Motor neuron (in vitro differentiated cells): ENCODE measurements around the gene ZNHIT1. TPM values are rescaled to one million over a fixed set of nuclear protein-coding genes. Genes with fewer than 3 reads are reported as not detected.

ENCODE experiments used
- ATAC-seq, 8 experiments: fragments of 200-7000 bp; cut with Tn5 transposase; replicated peaks in 6 of 8; 2 replicates each; pipeline ENCODE4 v1.8.0; 2021; ENCODE audit warnings: mild to moderate bottlenecking in 8 of 8, moderate library complexity in 8 of 8
- H3K27ac ChIP-seq, 2 donors: fragments of 250-450 bp; sonication (Bioruptor Pico); 2 replicates each; pipeline ENCODE4 v1.9.0; 2021; ENCODE audit warnings: antibody characterized with exemption in 2 of 2, mild to moderate bottlenecking in 2 of 2, moderate library complexity in 1 of 2
- H3K4me1 ChIP-seq, 2 donors: fragments of 250-450 bp; sonication (Bioruptor Pico); replicated peaks in 1 of 2; 2 replicates each; pipeline ENCODE4 v1.6.1; 2021; ENCODE audit warnings: antibody characterized with exemption in 2 of 2, mild to moderate bottlenecking in 2 of 2, moderate library complexity in 1 of 2
- H3K4me3 ChIP-seq, 5 donors: fragments of 250-450 bp; sonication (Bioruptor Pico); 2 replicates each; pipeline ENCODE4 v1.9.0; 2021; ENCODE audit warnings: antibody characterized with exemption in 5 of 5, mild to moderate bottlenecking in 5 of 5, moderate library complexity in 4 of 5
- WGBS, 10 experiments: fragments of 450-650 bp; shearing (Covaris generic); methylation state at CpG; one replicate each; pipeline ENCODE4 v1.0.0; 2022; 5-methylcytosine and 5-hydroxymethylcytosine counted together
- in situ Hi-C, 9 experiments: fragments of 400-800 bp; cut with MboI; loops; one replicate each; pipeline ENCODE4 v1.15.0; 2021; ENCODE audit warnings: low sequenced_read_pairs in 9 of 9, low pct_unique_long_range_greater_than_20kb in 2 of 9; ENCODE audit not compliant: unreplicated experiment in 9 of 9
- total RNA-seq, 8 experiments: library from RNA; unstranded; fragments of 300-600 nt; gene quantifications; 2 replicates each; pipeline versions ENCODE4 v1.2.3 to v1.2.4, GENCODE V29; 2022

ZNHIT1 gene
- total RNA-seq, 8 experiments from 2014 or later, result 73.6 to 132 (median 97.9) TPM

- Histone ChIP-seq H3K4me1 (peaks cover 0 to 3% of the 10 kb centered on the region in 2 donors), H3K27ac (no peak overlapping the region), H3K4me3 (no peak overlapping the region)
- in situ Hi-C loops, result no loop called here
- peak; percentile 11 to 54 (median 46) for ATAC-seq
- WGBS, 10 experiments, result 0 to 55% (median 15%) methylated on average over 1 to 8 of the region's 52 CpGs; no CpG with 5 or more reads in 6 of the 10 experiments
These were observed 14.3 kb downstream of the ZNHIT1 start for GRCh38 chr7:101232141-101232850.

DNA sequence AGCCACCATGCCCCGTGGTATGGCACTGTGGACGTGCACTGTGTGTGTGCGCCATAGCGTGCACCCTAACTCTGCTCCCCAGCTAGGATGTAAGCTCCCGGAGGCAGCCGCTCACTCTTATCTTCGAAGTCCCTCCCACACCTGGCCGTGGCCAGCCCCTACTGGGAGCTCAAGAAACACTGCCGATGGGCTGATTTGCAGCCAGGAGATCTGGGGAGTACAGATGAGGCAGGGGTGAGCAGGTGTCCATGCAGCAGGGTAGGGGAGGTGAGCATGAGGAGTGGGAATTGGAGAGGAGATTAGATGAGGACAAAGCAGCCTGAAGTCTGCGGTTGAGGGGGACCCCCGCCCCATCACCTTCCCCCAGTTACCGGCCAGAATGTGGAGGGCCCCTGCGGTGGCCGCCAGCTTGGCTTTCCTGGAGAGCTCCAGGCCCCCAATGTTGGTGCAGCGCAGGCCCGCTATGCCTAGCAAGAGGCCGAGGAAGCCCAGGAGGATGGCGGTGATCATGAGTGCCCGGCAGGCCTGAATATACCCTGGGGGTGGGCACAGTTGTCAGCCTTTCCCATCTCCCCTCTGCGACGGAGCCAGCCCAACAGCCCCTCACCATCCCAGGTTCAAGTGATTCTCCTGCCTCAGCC lies 16.1 kb downstream of the ZNHIT1 start:
- 60 to 80% (median 60%) methylated on average over 1 to 3 of the region's 21 CpGs; no CpG with 5 or more reads in 7 of the 10 experiments for WGBS, 10 experiments
- no peak overlapping the region for H3K4me3 ChIP-seq

DNA sequence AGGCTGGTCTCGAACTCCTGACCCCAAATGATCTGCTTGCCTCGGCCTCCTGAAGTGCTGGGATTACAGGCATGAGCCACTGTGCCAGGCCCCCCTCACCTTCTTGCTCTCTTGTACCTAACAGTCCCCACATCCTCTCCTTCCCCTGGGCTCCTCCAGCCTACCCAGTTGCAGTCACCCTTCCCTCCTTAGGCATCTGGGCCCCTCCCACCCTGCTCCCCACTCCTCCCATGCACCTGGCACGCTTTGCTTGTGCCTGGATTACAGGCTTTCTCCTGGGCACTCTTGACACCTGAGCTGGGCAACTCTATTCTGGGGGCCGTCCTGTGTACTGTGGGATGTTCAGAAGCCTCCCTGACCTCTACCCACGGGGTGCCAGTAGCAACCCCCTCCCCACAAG lies 16.7 kb downstream of the ZNHIT1 start:
- no peak for ATAC-seq
- Histone ChIP-seq H3K4me3 (no peak overlapping the region), H3K27ac (no peak overlapping the region), H3K4me1 (peaks cover 0 to 3% of the 10 kb centered on the region in 2 donors)
- WGBS, 10 experiments, result 80 to 100% (median 90%) methylated on average over 1 to 4 of the region's 5 CpGs; no CpG with 5 or more reads in 6 of the 10 experiments
- in situ Hi-C loops, result no loop called here

More for the DNA sequence above, 16.1 kb downstream of the ZNHIT1 start:
- H3K27ac ChIP-seq, result no peak overlapping the region
- in situ Hi-C loops, result no loop called here
- peaks cover 0 to 3% of the 10 kb centered on the region in 2 donors for H3K4me1 ChIP-seq
- no peak for ATAC-seq

GRCh38 chr7:101235050-101235449 lies 17.1 kb downstream of the ZNHIT1 start:
- ATAC-seq, result peak in 2 of 8 experiments; percentile 4 to 18
- in situ Hi-C loops, result no loop called here
- WGBS, 10 experiments, result 20 to 100% (median 80%) methylated on average over 1 to 3 of the region's 11 CpGs; no CpG with 5 or more reads in 5 of the 10 experiments

GRCh38 chr7:101235522-101235921 lies 17.6 kb downstream of the ZNHIT1 start:
- H3K4me3 ChIP-seq, result no peak overlapping the region
- WGBS, 10 experiments, result 78 to 100% (median 90%) methylated on average over 1 to 4 of the region's 9 CpGs; no CpG with 5 or more reads in 4 of the 10 experiments
- H3K4me1 ChIP-seq, result peaks cover 0 to 3% of the 10 kb centered on the region in 2 donors
- ATAC-seq, result no peak
- H3K27ac ChIP-seq, result no peak overlapping the region
- in situ Hi-C loops, result no loop called here

More at GRCh38 chr7:101235050-101235449, 17.1 kb downstream of the ZNHIT1 start:
- H3K27ac ChIP-seq, result no peak overlapping the region
- H3K4me3 ChIP-seq, result no peak overlapping the region
- H3K4me1 ChIP-seq, result peaks cover 0 to 3% of the 10 kb centered on the region in 2 donors

- in situ Hi-C loops, result no loop called here
- no peak for ATAC-seq
- H3K4me1 ChIP-seq, result peaks cover 0 to 3% of the 10 kb centered on the region in 2 donors
- no peak overlapping the region for H3K27ac ChIP-seq
- H3K4me3 ChIP-seq, result no peak overlapping the region
- 90 to 100% methylated on average over 2 to 3 of the region's 21 CpGs; no CpG with 5 or more reads in 8 of the 10 experiments for WGBS, 10 experiments
These were observed 18.4 kb downstream of the ZNHIT1 start for GRCh38 chr7:101236292-101236835.

GRCh38 chr7:101237206-101238067 lies 19.5 kb downstream of the ZNHIT1 start, which contains the start of gene CLDN15:
Gene CLDN15, minus strand, starts transcription at chr7:101237802. Its CDS starts 221 bp downstream, at chr7:101237581.
- peak; percentile 14 to 82 (median 63) for ATAC-seq
- no peak within 1 kb of the TSS for H3K27ac ChIP-seq

GRCh38 chr7:101238226-101239182 lies 20.5 kb downstream of the ZNHIT1 start:
- in situ Hi-C loops, result no loop called here
- Histone ChIP-seq H3K4me3 (no peak overlapping the region), H3K27ac (no peak overlapping the region), H3K4me1 (peaks cover 3 to 4% of the 10 kb centered on the region in 2 donors)
- ATAC-seq, result peak in 4 of 8 experiments; percentile 2 to 19 (median 8)
- 71 to 91% (median 84%) methylated on average over 3 to 9 of the region's 28 CpGs; no CpG with 5 or more reads in 7 of the 10 experiments for WGBS, 10 experiments

More at GRCh38 chr7:101237206-101238067, 19.5 kb downstream of the ZNHIT1 start, which contains the start of gene CLDN15:
- no peaks in the 10 kb centered on the region for H3K4me1 ChIP-seq
- in situ Hi-C loops, result no loop called here
- WGBS, 10 experiments, result 77% methylated on average over 5 of the region's 31 CpGs; no CpG with 5 or more reads in 9 of the 10 experiments
- no peak within 1 kb of the TSS for H3K4me3 ChIP-seq

DNA sequence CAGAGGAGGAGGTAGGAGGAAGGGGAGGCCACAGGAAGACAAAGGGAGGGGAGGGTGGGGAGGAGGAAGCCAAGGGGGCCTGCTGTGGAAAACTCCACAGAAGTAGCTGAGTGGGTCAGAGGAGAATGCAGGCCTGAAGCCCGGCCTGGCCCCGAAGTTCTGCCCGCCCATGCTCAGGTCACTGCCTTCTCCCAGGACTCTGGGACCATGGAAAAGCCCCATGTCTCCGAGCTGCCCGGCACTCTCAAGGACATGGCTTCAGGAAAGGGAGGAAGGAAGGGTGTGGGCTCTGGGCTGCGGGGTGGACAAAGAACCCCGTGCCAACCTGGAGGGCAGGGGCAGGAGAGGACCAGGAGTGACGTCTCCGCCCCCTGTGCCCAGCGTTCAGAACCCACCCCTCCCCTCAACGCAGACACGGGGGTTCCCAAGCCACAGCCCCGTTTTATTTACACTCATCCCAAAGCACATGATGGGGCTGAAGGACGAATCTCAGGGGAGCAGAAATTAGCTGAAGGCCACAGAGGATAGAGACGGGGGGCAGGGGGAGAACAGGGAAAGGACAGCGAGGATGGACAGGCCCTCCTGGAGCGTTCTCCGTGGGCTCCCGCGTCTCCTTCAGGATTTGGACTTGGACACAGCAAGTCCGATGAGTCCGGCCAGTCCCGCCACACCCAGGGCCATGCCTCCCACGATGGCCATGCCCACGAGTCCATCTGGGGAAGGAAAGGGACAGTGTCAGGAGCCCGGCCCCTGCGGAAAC lies 21.4 kb downstream of the ZNHIT1 start:
- no peak overlapping the region for H3K27ac ChIP-seq
- in situ Hi-C loops, result no loop called here
- H3K4me1 ChIP-seq, result peaks cover 6 to 7% of the 10 kb centered on the region in 2 donors
- H3K4me3 ChIP-seq, result no peak overlapping the region
- 92% methylated on average over 2 of the region's 27 CpGs; no CpG with 5 or more reads in 9 of the 10 experiments for WGBS, 10 experiments
- no peak for ATAC-seq

- WGBS, 10 experiments, result 94 to 100% methylated on average over 2 to 3 of the region's 9 CpGs; no CpG with 5 or more reads in 8 of the 10 experiments
- Histone ChIP-seq H3K4me3 (no peak overlapping the region), H3K4me1 (peaks cover 6 to 7% of the 10 kb centered on the region in 2 donors), H3K27ac (no peak overlapping the region)
- in situ Hi-C loops, result no loop called here
- no peak for ATAC-seq
These were observed 21.9 kb downstream of the ZNHIT1 start for GRCh38 chr7:101239951-101240220.
